Effector memory CD8-positive, alpha-beta T cell (primary cell): ENCODE results near the gene HNRNPCL4.
"Not testable (repeated sequence)": the region's sequence is repeated elsewhere in the genome, so short reads cannot be mapped to it uniquely, and the experiment has no call there.

Experiments used
- ATAC-seq: fragments of 150-1000 bp; cut with Tn5 transposase; replicated peaks from 2 replicates; pipeline ENCODE4 v1.10.0; 2021; ENCODE audit warnings: mild to moderate bottlenecking, moderate library complexity
- DNase-seq, 3 experiments: peaks; one replicate each; pipeline ENCODE4 v3.0.0; 2021
- H3K27ac Mint-ChIP-seq, 2 donors: one replicate each; pipeline ENCODE4 v1.8.0; 2022; ENCODE audit warnings: mild to moderate bottlenecking in 2 of 2, mixed read lengths in 2 of 2, moderate library complexity in 2 of 2
- H3K27me3 Mint-ChIP-seq, 2 donors: one replicate each; pipeline ENCODE4 v1.8.0; 2022; ENCODE audit warnings: mixed read lengths in 2 of 2
- H3K36me3 Mint-ChIP-seq: one replicate; pipeline ENCODE4 v1.8.0; 2022; ENCODE audit warnings: mild to moderate bottlenecking, moderate library complexity, mixed read lengths; ENCODE audit not compliant: insufficient read depth
- H3K4me1 Mint-ChIP-seq, 2 donors: one replicate each; pipeline ENCODE4 v1.8.0; 2022; ENCODE audit warnings: low read depth in 2 of 2, mixed read lengths in 2 of 2
- H3K4me3 Mint-ChIP-seq, 2 donors: one replicate each; pipeline ENCODE4 v1.8.0; 2022; ENCODE audit warnings: mild to moderate bottlenecking in 2 of 2, mixed read lengths in 2 of 2, moderate library complexity in 2 of 2
- H3K9me3 Mint-ChIP-seq, 2 donors: one replicate each; pipeline ENCODE4 v1.8.0; 2022; ENCODE audit warnings: mixed read lengths in 2 of 2
- total RNA-seq, 9 experiments: gene quantifications; one replicate each; lab custom pipeline; 2026; lab: John Stamatoyannopoulos, UW

The HNRNPCL4 gene
- total RNA-seq: 0 to 0.11 (median 0) reads per million in 9 experiments

GRCh38 chr1:13165531-13165930, at the start of gene HNRNPCL4:
Gene HNRNPCL4, minus strand, starts transcription at chr1:13165631. Its CDS starts 164 bp downstream, at chr1:13165467.
- not testable (repeated sequence) for DNase-seq, H3K4me3 Mint-ChIP-seq, H3K9me3 Mint-ChIP-seq, ATAC-seq, H3K27me3 Mint-ChIP-seq, H3K27ac Mint-ChIP-seq, H3K36me3 Mint-ChIP-seq, H3K4me1 Mint-ChIP-seq

GRCh38 chr1:13208712-13209111, 43.3 kb upstream of the HNRNPCL4 start:
- not testable (repeated sequence) for H3K36me3 Mint-ChIP-seq, H3K27me3 Mint-ChIP-seq, DNase-seq, H3K9me3 Mint-ChIP-seq, H3K4me1 Mint-ChIP-seq, ATAC-seq, H3K4me3 Mint-ChIP-seq, H3K27ac Mint-ChIP-seq

- H3K36me3 Mint-ChIP-seq, H3K4me1 Mint-ChIP-seq, DNase-seq, ATAC-seq, H3K4me3 Mint-ChIP-seq, H3K9me3 Mint-ChIP-seq, H3K27ac Mint-ChIP-seq, H3K27me3 Mint-ChIP-seq: not testable (repeated sequence)
Observed at GRCh38 chr1:13201309-13201708, 35.9 kb upstream of the HNRNPCL4 start, which contains the start of gene PRAMEF13. Gene PRAMEF13, minus strand, starts transcription at chr1:13201409. Its CDS starts 1,820 bp downstream, at chr1:13199589.

GRCh38 chr1:13171548-13171947, 6.1 kb upstream of the HNRNPCL4 start, which contains the start of gene PRAMEF9:
Gene PRAMEF9, plus strand, starts transcription at chr1:13171848. Its CDS starts 3,433 bp downstream, at chr1:13175281.
- not testable (repeated sequence) for H3K27ac Mint-ChIP-seq, H3K4me1 Mint-ChIP-seq, DNase-seq, H3K4me3 Mint-ChIP-seq, H3K36me3 Mint-ChIP-seq, H3K9me3 Mint-ChIP-seq, ATAC-seq, H3K27me3 Mint-ChIP-seq

GRCh38 chr1:13155909-13156308, 9.5 kb downstream of the HNRNPCL4 start, which contains the start of gene PRAMEF26:
Gene PRAMEF26, minus strand, starts transcription at chr1:13156009. Its CDS starts 2,914 bp downstream, at chr1:13153095.
- not testable (repeated sequence) for H3K4me3 Mint-ChIP-seq, H3K9me3 Mint-ChIP-seq, H3K27me3 Mint-ChIP-seq, H3K4me1 Mint-ChIP-seq, ATAC-seq, DNase-seq, H3K36me3 Mint-ChIP-seq, H3K27ac Mint-ChIP-seq

- not testable (repeated sequence) for H3K4me3 Mint-ChIP-seq, H3K36me3 Mint-ChIP-seq, H3K27ac Mint-ChIP-seq, DNase-seq, H3K4me1 Mint-ChIP-seq, H3K9me3 Mint-ChIP-seq, ATAC-seq, H3K27me3 Mint-ChIP-seq
Observed at GRCh38 chr1:13116754-13117153, 48.7 kb downstream of the HNRNPCL4 start, which contains the start of gene HNRNPCL2. Gene HNRNPCL2, minus strand, starts transcription at chr1:13116854. Its CDS starts 454 bp downstream, at chr1:13116400.
